GM12801 (cell line): Measurements from ENCODE around the gene KCNH1.

Experiments used
- TF ChIP-seq, protein P1 (sequence below): IDR thresholded peaks from one replicate; pipeline ENCODE4 v1.5.1; 2011; ENCODE audit warnings: control low read depth; ENCODE audit not compliant: insufficient read length; ENCODE audit errors: extremely low read depth

KCNH1 gene

DNA sequence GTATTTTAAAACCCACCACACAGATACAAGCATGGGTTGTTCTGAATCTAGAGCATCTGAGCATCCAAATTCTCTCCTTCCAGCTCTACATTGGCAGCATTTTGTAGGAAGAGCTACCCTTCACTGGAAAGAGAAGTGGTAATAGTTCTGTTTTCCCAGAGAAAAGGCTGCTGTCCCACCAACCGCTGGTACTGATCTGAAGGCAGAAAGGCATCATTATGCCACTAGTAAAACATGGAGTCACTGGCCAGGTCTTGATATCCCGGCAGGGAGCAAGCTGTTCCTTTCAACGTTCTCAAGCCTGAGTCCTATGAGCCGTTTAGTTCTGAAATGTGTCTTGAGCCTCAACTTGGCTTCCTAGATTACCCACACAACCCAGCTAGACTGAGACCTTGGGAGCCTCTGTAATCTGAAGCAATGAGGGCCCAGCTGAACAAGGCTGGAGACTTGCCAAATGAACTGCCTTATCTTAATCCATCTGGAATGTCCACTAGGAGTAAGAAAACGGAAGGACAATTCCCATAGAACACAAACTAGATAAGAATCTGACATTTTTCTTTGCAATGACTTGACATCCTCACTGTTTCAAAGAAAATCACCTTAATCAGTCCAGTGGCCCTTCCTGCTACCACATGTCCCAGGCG, 116.8 kb downstream of the KCNH1 start:
- TF ChIP-seq, protein P1, sequence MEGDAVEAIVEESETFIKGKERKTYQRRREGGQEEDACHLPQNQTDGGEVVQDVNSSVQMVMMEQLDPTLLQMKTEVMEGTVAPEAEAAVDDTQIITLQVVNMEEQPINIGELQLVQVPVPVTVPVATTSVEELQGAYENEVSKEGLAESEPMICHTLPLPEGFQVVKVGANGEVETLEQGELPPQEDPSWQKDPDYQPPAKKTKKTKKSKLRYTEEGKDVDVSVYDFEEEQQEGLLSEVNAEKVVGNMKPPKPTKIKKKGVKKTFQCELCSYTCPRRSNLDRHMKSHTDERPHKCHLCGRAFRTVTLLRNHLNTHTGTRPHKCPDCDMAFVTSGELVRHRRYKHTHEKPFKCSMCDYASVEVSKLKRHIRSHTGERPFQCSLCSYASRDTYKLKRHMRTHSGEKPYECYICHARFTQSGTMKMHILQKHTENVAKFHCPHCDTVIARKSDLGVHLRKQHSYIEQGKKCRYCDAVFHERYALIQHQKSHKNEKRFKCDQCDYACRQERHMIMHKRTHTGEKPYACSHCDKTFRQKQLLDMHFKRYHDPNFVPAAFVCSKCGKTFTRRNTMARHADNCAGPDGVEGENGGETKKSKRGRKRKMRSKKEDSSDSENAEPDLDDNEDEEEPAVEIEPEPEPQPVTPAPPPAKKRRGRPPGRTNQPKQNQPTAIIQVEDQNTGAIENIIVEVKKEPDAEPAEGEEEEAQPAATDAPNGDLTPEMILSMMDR: no peak

DNA sequence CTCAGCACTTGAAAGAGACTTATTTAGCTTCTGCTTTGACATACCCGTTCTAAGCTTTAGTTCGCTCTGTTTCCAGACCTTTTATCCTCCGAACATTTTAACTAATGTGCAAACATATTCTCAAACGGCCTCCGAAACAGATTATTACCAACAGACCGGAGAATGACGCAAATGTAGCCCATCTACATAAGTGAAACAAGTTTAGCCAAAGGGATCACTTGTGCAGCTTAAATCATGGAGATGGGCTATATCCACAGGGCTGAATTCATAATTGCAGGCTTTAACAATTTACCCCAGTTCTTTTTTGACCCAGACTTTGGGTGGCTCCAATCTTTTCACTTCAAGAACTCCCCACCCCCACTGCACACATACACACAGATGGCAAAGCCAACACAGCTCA, 119.7 kb downstream of the KCNH1 start:
- TF ChIP-seq, protein P1: no peak

DNA sequence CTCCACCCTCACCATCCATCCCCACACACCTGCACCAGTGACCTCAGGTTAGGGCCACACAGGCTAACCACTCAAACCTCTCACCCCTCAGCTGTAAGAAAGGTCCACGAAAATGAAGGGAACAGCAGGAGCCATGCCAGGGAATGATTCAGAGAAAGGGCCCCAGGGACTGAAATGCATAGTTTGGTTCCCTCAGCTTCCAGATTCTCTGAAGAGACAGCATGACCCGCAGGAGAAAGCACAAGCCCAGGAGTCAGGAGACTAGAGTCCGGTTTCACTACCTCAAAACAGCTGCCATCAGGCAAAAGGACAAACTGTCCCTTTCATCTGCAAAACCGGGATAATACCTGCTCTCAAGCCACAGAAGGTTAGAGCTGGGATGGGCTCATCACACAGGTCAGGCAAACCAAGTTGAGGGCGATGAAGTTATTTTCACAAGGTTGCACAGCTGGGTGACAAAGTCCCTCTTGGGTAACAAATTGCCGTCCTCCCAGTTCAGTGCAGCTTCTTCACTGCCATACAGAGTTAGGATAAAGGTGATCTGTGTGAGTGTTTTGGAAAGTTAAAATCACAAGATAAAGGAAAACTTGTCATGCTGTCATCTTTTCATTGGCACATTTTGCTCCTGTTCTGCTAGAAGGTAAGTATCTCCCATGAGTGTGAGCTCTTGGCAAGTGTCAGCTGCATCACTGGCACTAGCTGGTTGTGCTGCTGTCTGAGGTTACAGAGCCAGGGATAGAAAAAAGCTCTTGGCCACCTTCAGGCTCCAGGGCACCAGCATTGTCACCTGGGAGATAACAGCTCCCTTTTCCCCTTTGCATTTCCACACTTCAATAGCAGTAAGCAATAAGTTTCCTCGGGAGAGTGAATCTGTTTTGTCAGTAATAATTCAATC, 120.4 kb downstream of the KCNH1 start:
- TF ChIP-seq, protein P1: no peak

DNA sequence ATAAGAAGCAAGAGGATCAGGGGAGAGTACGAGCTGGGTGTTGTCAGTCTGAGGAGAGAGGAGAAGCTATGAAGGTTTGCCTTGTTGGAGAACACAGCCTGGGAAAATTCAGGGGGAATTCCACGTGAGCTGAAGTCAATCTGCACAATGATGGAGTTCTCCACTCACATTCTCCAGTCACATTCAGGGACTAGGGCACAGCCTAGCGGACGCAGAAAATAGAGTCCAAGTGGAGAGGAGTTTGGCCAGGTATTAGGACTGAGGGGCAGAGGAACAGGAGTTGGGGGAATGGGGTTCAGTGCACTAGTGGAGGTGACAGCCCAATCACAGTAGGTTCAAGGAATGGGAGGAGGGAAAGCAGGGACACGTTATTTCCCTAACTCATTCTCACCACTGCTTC, 124.0 kb downstream of the KCNH1 start:
- TF ChIP-seq, protein P1: no peak

DNA sequence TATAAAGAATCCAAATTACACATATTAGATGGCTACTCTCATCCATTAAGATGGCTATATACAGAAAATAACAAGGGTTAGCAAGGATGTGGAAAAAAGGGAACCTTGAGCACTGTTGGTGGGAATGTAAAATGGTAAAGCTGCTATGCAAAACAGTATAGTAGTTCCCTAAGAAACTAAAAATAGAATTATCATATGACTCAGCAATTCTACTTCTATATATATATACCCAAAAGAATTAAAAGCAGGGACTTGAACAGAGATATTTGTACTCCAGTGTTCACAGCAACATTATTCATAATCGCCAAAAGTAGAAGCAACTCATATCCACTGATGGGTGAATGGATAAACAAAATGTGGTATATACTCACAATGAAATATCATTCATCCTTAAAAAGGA, 126.1 kb downstream of the KCNH1 start:
- TF ChIP-seq, protein P1: no peak

DNA sequence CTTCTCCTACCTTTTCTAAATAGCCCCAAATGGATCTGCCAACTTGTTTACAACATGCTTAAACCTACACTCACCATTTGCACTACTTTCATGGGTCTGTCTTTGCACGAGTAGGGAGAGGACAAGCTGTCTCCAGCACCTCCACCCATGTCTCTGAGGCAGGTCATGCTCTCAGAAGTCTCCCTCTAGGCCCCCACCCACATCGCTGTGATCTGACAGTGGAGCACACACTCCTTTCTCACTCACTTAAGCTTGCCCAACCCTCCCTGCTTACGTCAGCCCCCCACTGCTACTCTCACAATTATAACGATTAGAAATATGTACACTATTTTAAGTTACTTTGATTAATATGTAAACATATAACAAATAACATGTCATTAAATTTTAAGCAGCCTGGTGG, 141.1 kb downstream of the KCNH1 start:
- TF ChIP-seq, protein P1: no peak

DNA sequence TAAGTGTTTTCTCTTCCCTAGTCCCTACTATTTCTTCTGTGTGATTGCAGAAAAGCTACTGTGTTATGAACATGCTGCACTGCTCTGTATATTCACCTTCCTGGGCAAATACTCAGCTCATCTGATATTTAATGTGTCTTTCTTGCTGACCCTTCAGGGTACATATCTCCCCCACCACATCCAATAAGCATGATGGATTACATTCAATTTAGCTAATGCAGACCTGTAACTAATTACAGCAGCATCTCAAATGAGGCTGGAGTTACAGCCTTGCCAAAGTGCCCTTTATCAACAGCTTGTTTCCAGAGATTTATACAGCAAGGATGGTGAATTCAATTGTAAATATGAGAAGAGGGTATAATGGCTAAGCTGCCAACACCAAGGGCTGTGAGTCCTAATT, 144.0 kb downstream of the KCNH1 start:
- TF ChIP-seq, protein P1: no peak
